ENCODE results near the gene TRDN.

The TRDN gene

DNA sequence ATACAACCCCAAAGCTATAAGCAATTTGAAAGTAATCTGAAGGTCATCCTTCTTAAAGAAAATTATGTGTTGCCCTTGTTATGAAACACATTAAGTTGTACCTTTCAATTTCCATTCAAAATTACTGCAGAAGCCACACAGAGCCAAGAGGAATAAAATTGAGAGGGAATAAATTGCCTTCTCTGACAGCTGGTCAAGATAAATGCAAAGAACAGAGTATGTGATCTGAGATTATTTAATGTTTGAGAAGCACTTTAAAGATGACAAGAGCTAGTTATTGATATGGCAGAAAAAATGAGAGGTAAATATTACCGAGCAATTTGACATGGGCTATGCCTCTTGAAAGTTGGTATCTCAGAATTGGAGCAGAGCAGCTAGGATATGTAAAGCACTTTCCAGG is 61.6 kb downstream of the TRDN start:
- TF ChIP-seq, protein P1, sequence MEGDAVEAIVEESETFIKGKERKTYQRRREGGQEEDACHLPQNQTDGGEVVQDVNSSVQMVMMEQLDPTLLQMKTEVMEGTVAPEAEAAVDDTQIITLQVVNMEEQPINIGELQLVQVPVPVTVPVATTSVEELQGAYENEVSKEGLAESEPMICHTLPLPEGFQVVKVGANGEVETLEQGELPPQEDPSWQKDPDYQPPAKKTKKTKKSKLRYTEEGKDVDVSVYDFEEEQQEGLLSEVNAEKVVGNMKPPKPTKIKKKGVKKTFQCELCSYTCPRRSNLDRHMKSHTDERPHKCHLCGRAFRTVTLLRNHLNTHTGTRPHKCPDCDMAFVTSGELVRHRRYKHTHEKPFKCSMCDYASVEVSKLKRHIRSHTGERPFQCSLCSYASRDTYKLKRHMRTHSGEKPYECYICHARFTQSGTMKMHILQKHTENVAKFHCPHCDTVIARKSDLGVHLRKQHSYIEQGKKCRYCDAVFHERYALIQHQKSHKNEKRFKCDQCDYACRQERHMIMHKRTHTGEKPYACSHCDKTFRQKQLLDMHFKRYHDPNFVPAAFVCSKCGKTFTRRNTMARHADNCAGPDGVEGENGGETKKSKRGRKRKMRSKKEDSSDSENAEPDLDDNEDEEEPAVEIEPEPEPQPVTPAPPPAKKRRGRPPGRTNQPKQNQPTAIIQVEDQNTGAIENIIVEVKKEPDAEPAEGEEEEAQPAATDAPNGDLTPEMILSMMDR (IDR thresholded peaks at IDR 0.05; ENCODE audit: borderline replicate concordance, control extremely low read depth, extremely low read depth, insufficient read depth, missing control alignments) = no peak
- in situ Hi-C loops (cut with MboI; ENCODE audit: low sequenced_read_pairs, unreplicated experiment) = no loop called here
- DNase-seq (ENCODE audit: low spot score) = no peak

DNA sequence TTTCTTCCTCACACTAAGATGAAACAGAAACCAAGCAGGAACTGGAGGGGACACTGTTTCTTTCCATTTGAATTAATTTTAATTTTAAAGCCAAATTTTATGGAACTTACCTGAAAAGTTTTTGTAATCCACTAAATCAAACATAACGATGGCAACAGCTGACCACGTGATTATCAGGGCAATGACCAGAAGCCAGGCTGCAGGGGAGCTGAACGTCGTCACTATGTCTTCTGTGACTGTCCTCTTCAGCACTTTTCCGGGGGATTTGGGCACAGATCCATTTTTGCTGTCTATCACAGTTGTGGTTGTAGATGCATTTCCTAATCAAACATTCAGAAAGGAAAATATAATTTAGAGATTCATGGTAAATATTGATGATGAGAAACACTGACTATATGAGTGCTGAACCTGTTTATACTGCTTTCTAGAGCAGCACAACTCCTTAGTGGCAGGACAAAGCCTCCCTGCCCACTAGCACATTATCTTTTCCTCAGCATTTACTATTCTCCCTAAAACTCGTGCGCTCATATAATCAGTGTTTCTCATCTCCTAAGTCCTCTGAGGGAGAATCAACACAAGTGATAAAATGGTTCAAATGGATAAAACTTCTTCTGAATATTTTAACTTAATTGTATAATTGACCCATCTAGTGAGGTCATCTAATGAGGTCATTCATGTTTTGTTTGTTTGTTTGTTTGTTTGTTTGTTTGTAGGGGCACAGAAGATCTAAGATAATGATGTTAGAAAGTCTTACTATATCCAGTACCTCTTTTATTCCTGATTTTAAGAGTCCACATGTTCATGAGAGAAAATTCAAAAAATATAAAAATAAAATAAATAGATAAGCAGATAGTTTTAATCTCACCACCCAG is 65.7 kb downstream of the TRDN start:
- in situ Hi-C loops (cut with MboI; ENCODE audit: low sequenced_read_pairs, unreplicated experiment) = no loop called here
- TF ChIP-seq, protein P1 (IDR thresholded peaks at IDR 0.05; ENCODE audit: borderline replicate concordance, control extremely low read depth, extremely low read depth, insufficient read depth, missing control alignments) = no peak
- no peak for DNase-seq (ENCODE audit: low spot score)

DNA sequence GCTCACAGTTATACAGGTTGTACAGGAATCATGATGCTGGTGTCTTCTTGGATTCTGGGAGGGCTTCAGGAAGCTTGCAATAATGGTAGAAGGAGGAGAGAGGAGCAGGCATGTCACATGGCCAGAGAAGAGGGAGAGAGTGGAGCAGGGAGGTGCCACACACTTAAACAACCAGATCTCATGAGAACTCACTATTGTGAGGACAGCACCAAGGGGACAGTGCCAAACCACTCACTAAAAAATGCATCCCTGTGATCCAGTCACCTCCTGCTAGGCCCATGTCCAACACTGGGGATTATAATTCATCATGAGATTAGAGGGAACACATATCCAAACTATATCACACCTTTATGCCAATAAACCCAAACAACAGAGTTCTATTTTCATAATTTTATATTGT is 67.2 kb downstream of the TRDN start:
- TF ChIP-seq, protein P1 (IDR thresholded peaks at IDR 0.05; ENCODE audit: borderline replicate concordance, control extremely low read depth, extremely low read depth, insufficient read depth, missing control alignments) = no peak
- no peak for DNase-seq (ENCODE audit: low spot score)
- in situ Hi-C loops (cut with MboI; ENCODE audit: low sequenced_read_pairs, unreplicated experiment) = no loop called here

DNA sequence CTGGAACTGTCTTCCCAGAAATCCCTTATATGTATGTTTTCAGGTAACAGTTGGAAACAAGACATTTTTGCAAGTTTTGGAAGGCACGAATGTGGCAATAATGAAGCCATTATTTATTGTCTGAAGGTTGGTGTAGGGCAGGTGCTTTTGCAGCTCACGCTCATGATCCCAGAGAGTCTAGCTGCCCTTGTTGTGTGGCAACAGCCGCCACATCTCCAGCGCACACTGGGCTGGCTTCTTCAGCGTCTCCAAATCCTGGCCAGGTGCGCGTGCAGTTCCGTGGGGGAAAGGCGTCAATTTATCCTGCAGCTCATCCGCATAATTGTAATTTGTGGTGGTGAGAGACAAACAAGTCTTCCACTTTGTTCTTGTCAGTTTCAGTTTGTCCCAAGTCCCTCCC is 71.2 kb downstream of the TRDN start:
- TF ChIP-seq, protein P1 (IDR thresholded peaks at IDR 0.05; ENCODE audit: borderline replicate concordance, control extremely low read depth, extremely low read depth, insufficient read depth, missing control alignments) = no peak
- in situ Hi-C loops (cut with MboI; ENCODE audit: low sequenced_read_pairs, unreplicated experiment) = no loop called here
- DNase-seq (ENCODE audit: low spot score) = no peak

DNA sequence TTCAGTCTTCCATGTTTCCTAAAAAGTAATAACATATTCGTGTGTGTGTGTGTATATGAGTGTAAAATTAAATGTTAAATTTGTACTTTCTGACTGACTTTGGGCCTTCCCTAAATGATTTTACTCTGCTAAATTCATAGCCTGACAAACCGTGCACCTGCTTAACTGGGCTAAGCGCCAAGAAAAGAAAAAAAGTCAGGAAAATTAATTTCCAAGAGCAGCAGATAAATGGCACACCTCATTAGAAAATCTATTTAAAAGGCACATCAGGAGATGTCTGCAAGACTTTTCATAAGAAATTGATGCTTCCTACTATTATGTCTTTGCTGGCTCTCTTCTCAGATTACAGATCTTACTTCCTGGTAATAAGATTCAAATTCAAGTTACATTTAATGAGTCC is 72.4 kb downstream of the TRDN start:
- in situ Hi-C loops (cut with MboI; ENCODE audit: low sequenced_read_pairs, unreplicated experiment) = no loop called here
- DNase-seq (ENCODE audit: low spot score) = no peak

DNA sequence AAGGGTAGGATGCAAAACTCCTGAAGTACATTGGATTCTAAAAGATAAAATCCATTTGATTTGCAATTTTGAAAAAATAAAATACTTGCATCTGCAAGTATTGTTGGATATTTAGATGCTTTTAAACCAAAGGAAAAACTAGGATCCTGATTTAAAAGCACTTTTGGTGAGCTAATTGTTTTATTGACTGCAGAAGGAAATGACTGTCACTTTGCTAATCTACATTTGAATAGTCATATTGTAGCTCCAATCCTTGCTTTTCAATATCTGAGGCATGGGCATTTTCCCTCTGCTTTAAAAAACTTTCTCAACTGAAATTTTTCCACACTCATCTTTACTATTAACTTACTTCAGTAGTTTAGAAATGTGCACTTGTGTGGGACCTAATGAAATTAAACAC is 74.1 kb downstream of the TRDN start:
- TF ChIP-seq, protein P1 (IDR thresholded peaks at IDR 0.05; ENCODE audit: borderline replicate concordance, control extremely low read depth, extremely low read depth, insufficient read depth, missing control alignments) = no peak
- in situ Hi-C loops (cut with MboI; ENCODE audit: low sequenced_read_pairs, unreplicated experiment) = no loop called here
- no peak for DNase-seq (ENCODE audit: low spot score)

More for the DNA sequence above, 72.4 kb downstream of the TRDN start:
- TF ChIP-seq, protein P1 (IDR thresholded peaks at IDR 0.05; ENCODE audit: borderline replicate concordance, control extremely low read depth, extremely low read depth, insufficient read depth, missing control alignments) = no peak

All from GM13976 (cell line).